ENCODE data around the gene PA2G4. TPM values are rescaled to one million over a fixed set of nuclear protein-coding genes. Genes with fewer than 3 reads are reported as not detected.
A peak's percentile ranks its signal among the peaks of the same experiment; 100 is the strongest.

Gene PA2G4
- total RNA-seq, 1 experiment from 2014 or later: 329 TPM

DNA sequence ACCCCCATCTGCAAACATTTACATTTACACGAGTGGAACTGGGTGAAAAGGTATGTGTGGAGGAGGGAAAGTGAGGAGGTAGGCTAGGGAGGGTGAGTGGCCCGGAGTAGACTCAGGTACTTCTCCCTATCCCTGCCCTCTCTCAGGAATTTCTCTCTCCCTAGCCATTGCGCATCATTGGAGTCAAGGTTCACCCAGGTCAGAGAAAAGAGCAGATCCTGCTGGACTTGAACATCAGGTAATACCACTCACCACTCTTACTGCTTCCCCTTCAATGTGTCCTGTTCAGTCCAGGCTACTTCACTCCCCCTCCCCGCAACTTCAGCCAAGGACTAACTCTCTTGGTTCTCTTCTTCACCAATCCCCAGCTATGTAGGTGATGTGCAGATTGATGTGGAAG lies 26.5 kb downstream of the PA2G4 start:
- no peaks in the 10 kb centered on the region for H3K9me3 ChIP-seq
- no peak overlapping the region for H3K4me3 ChIP-seq
- no peak for DNase-seq
- peaks cover 42% of the 10 kb centered on the region for H3K36me3 ChIP-seq
- H3K27me3 ChIP-seq: no peaks in the 10 kb centered on the region

DNA sequence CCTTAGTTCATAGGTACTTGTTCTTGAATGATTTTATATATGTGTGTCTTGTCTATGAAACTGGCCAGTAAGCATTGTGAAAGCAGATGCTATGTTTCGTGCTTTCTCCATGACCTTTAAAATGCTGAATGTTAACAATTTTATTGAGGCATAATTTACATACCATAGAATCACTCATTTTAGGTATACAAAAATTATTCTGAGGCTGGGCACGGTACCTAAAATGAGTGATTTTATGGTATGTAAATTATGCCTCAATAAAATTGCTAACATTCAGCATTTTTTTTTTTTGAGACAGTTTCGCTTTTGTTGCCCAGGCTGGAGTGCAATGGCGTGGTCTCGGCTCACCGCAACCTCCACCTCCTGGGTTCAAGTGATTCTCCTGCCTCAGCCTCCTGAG lies 30.5 kb downstream of the PA2G4 start:
- Histone ChIP-seq H3K36me3 (peaks cover 67% of the 10 kb centered on the region), H3K27me3 (no peaks in the 10 kb centered on the region), H3K9me3 (no peaks in the 10 kb centered on the region), H3K4me3 (no peak overlapping the region)
- no peak for DNase-seq

DNA sequence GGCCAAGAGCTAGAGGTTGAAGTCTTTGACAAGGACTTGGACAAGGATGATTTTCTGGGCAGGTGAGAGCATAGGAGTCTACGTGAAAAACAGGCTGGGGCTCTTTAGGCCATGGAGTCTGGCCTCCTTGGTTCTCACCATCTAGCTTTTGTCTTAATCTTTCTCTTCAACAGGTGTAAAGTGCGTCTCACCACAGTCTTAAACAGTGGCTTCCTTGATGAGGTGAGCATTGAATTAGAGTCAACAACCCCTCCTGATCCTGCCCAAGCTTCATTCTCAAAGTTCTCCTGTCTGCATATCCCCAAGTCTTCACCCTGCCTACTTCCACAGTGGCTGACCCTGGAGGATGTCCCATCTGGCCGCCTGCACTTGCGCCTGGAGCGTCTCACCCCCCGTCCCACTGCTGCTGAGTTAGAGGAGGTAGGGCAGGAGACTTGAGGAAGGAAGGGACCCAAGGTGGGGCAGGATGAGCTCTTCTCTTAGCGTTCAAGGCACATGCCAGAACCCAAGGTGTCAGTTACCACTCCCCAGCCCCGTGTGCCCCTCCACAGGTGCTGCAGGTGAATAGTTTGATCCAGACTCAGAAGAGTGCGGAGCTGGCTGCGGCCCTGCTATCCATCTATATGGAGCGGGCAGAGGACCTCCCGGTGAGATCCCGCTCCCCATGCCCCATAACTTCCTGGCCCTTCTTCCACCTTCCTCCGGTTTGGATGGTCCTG lies 33.7 kb downstream of the PA2G4 start:
- Histone ChIP-seq H3K9me3 (no peaks in the 10 kb centered on the region), H3K4me3 (no peak overlapping the region), H3K27me3 (no peaks in the 10 kb centered on the region), H3K36me3 (peaks cover 59% of the 10 kb centered on the region)
- no peak for DNase-seq

DNA sequence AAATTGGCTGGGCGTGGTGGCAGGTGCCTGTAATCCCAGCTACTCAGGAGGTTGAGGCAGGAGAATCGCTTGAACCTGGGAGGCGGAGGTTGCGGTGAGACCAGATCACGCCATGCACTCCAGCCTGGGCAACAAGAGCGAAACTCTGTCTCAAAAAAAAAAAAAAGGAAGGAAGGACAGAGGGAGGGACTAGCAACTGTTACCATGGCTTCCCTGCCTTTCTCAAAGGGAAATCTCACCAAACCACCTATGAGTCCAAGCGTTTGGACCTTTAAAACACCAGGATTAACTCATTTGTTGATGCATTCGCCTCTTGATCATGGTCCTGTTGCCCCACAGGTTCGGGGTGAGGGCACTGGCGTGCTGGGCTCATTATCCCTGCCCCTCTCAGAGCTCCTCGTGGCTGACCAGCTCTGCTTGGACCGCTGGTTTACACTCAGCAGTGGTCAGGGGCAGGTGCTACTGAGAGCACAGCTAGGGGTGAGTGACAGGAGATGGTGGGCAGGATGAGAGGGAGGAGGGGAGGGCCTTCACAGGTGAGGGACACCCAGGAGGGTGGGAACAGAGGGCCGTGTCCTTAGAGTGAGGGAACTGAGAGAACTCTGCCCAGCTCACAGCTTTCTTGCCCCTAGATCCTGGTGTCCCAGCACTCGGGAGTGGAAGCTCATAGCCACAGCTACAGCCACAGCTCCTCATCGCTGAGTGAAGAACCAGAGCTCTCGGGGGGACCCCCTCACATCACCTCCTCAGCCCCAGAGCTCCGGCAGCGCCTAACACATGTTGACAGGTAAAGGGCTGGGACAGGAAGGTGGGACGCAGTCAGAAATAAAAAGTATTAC lies 37.8 kb downstream of the PA2G4 start:
- peaks cover 57% of the 10 kb centered on the region for H3K36me3 ChIP-seq

DNA sequence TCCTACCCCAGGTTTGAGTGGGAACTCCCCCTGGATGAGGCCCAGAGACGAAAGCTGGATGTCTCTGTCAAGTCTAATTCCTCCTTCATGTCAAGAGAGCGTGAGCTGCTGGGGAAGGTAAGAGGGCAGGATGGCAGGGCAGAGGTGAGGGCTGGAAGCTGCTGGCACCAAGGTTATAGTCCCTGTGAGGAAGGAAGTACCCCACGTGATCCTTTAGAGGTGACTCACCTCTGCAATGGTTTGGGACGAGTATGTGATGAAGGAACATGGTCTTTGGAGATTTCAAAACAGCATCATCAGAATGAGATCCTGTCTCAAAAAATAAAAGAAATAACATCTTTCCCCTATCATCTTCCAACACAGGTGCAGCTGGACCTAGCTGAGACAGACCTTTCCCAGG lies 38.9 kb downstream of the PA2G4 start:
- peaks cover 51% of the 10 kb centered on the region for H3K36me3 ChIP-seq

More for the DNA sequence above, 37.8 kb downstream of the PA2G4 start:
- no peaks in the 10 kb centered on the region for H3K9me3 ChIP-seq
- no peaks in the 10 kb centered on the region for H3K27me3 ChIP-seq
- no peak for DNase-seq
- no peak overlapping the region for H3K4me3 ChIP-seq

DNA sequence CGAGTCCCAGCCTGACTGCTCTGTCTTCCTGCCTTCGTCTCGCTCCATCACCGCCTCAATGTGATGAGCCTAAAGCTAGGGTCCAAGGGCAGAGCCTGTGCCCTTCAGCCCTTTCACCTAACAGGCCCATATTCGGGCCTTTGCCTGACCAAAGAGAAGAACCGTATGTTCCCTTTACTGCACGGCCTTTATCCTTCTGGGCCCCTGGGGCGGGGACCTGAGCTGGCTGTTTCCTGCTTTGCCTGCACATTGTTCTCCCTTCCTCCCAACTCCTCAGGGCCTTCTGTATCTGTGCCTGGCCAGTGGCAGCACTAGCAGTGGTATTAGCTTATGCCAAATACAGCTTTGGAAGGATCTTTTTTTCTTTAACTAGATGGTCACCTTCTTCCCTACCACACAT lies 39.5 kb downstream of the PA2G4 start:
- H3K27me3 ChIP-seq: no peaks in the 10 kb centered on the region
- no peak overlapping the region for H3K4me3 ChIP-seq
- peaks cover 44% of the 10 kb centered on the region for H3K36me3 ChIP-seq
- no peak for DNase-seq
- no peaks in the 10 kb centered on the region for H3K9me3 ChIP-seq

More for the DNA sequence above, 38.9 kb downstream of the PA2G4 start:
- no peaks in the 10 kb centered on the region for H3K9me3 ChIP-seq
- DNase-seq: no peak
- H3K27me3 ChIP-seq: no peaks in the 10 kb centered on the region
- H3K4me3 ChIP-seq: no peak overlapping the region

GRCh38 chr12:56145217-56145616 lies 40.9 kb downstream of the PA2G4 start:
- DNase-seq: no peak
- no peaks in the 10 kb centered on the region for H3K9me3 ChIP-seq
- peaks cover 34% of the 10 kb centered on the region for H3K36me3 ChIP-seq
- H3K4me3 ChIP-seq: no peak overlapping the region
- H3K27me3 ChIP-seq: no peaks in the 10 kb centered on the region

GRCh38 chr12:56146492-56147460 lies 42.4 kb downstream of the PA2G4 start:
- Histone ChIP-seq H3K4me3 (no peak overlapping the region), H3K9me3 (no peaks in the 10 kb centered on the region), H3K27me3 (no peaks in the 10 kb centered on the region), H3K36me3 (peaks cover 23% of the 10 kb centered on the region)
- no peak for DNase-seq

DNA sequence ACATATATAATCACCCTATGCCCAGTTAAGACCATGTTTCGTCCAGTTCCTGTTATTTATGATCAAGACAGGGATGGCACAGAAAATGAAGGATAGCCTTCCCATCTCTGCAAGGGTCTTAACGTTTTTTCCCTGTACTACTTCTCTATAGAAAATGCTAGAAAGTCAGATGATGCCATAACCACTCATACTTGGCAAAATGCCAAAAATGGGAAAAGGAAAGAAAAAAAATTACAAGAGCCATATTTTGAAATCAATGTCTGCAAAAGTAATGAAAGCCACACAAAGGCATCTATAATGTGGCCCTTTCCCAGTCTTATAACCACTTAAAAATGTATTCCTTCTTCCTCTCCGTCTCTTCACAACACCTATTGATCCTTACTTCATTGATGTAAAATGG lies 46.2 kb downstream of the PA2G4 start:
- no peak for DNase-seq
- H3K27me3 ChIP-seq: no peaks in the 10 kb centered on the region
- H3K36me3 ChIP-seq: peaks cover 10% of the 10 kb centered on the region
- no peak overlapping the region for H3K4me3 ChIP-seq
- H3K9me3 ChIP-seq: no peaks in the 10 kb centered on the region

GRCh38 chr12:56151672-56152131 lies 47.3 kb downstream of the PA2G4 start:
- H3K4me3 ChIP-seq: peak overlapping the region; percentile 65
- peaks cover 10% of the 10 kb centered on the region for H3K36me3 ChIP-seq
- no peaks in the 10 kb centered on the region for H3K9me3 ChIP-seq
- H3K27me3 ChIP-seq: no peaks in the 10 kb centered on the region
- peak; percentile 53 for DNase-seq

- DNase-seq: peak; percentile 95
Observed at GRCh38 chr12:56152132-56152755, 47.9 kb downstream of the PA2G4 start, which contains the start of gene MYL6B. MYL6B (plus strand) TSS chr12:56152587; CDS start chr12:56153919, 1,332 bp downstream.

GRCh38 chr12:56152756-56153677 lies 48.7 kb downstream of the PA2G4 start:
- H3K9me3 ChIP-seq: no peaks in the 10 kb centered on the region
- no peak for DNase-seq
- peak overlapping the region; percentile 65 for H3K4me3 ChIP-seq
- H3K27me3 ChIP-seq: no peaks in the 10 kb centered on the region
- H3K36me3 ChIP-seq: peaks cover 10% of the 10 kb centered on the region

More at GRCh38 chr12:56152132-56152755, 47.9 kb downstream of the PA2G4 start, which contains the start of gene MYL6B:
- no peaks in the 10 kb centered on the region for H3K9me3 ChIP-seq
- peaks cover 10% of the 10 kb centered on the region for H3K36me3 ChIP-seq
- peak within 1 kb of the TSS; percentile 65 for H3K4me3 ChIP-seq
- H3K27me3 ChIP-seq: no peaks in the 10 kb centered on the region

DNA sequence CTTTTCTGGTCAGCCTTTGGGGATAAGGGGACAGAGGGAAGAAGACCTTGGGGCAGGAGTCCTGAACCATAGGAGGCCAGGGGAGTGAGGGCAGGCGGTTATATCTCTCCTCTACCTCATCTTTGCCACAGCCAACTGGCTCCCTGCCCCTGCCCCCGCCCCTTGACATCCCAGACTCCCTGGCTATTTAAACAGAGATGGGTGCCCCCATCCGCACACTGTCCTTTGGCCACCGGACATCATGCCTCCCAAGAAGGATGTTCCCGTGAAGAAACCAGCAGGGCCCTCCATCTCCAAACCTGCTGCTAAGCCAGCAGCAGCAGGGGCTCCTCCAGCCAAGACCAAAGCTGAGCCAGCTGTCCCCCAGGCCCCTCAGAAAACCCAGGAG lies 49.3 kb downstream of the PA2G4 start:
- no peak overlapping the region; the same call in 1 of the 2 replicates for H3K4me3 ChIP-seq
- H3K9me3 ChIP-seq: no peaks in the 10 kb centered on the region
- peaks cover 12% of the 10 kb centered on the region for H3K36me3 ChIP-seq
- no peak for DNase-seq
- no peaks in the 10 kb centered on the region for H3K27me3 ChIP-seq

GRCh38 chr12:56154246-56154771 lies 50.0 kb downstream of the PA2G4 start:
- no peak for DNase-seq
- no peaks in the 10 kb centered on the region for H3K9me3 ChIP-seq
- H3K4me3 ChIP-seq: no peak overlapping the region
- peaks cover 18% of the 10 kb centered on the region for H3K36me3 ChIP-seq
- H3K27me3 ChIP-seq: no peaks in the 10 kb centered on the region

- no peaks in the 10 kb centered on the region for H3K9me3 ChIP-seq
- no peaks in the 10 kb centered on the region for H3K27me3 ChIP-seq
- H3K36me3 ChIP-seq: peaks cover 23% of the 10 kb centered on the region
- no peak for DNase-seq
- no peak overlapping the region for H3K4me3 ChIP-seq
Observed at GRCh38 chr12:56154818-56155217, 50.5 kb downstream of the PA2G4 start.

Measured in MG63 (cell line).